SU-DHL-6 (cell line): ENCODE results near the gene EPB41L2.

Experiments used
- H2AFZ ChIP-seq: fragments of 200-600 bp; sonication (generic); 2 replicates; pipeline ENCODE4 v1.6.1; 2014; ENCODE audit warnings: low read depth, mild to moderate bottlenecking, moderate library complexity, mixed read lengths, antibody characterized with exemption, low read length; ENCODE audit not compliant: severe bottlenecking
- H3F3A ChIP-seq: fragments of 200-600 bp; shearing (Covaris generic); 2 replicates; pipeline ENCODE4 v1.6.0; 2016; ENCODE audit warnings: antibody characterized with exemption, mild to moderate bottlenecking; ENCODE audit not compliant: insufficient read depth
- H3K27ac ChIP-seq: fragments of 200-600 bp; sonication (generic); 2 replicates; pipeline ENCODE4 v1.5.1; 2016; ENCODE audit warnings: low read depth, mild to moderate bottlenecking, low read length, moderate library complexity, mixed read lengths
- H3K27me3 ChIP-seq: fragments of 200-600 bp; sonication (generic), shearing (Covaris generic); 2 replicates; pipeline ENCODE4 v1.6.0; 2014; ENCODE audit warnings: mild to moderate bottlenecking, low read length
- H3K36me3 ChIP-seq: fragments of 200-600 bp; sonication (generic); 2 replicates; pipeline ENCODE4 v1.6.1; 2014; ENCODE audit warnings: mild to moderate bottlenecking, low read length, mixed read lengths
- H3K4me2 ChIP-seq: fragments of 300-600, 200-600 bp; shearing (Covaris generic), sonication (generic); 2 replicates; pipeline ENCODE4 v1.6.0; 2014; ENCODE audit warnings: low read length, low read depth, mild to moderate bottlenecking; ENCODE audit not compliant: poor library complexity, severe bottlenecking
- H3K4me3 ChIP-seq: fragments of 200-600 bp; sonication (generic); 2 replicates; pipeline ENCODE4 v1.5.1; 2014; ENCODE audit warnings: antibody characterized with exemption, low read length, mild to moderate bottlenecking, mixed read lengths; ENCODE audit not compliant: insufficient read depth, poor library complexity, severe bottlenecking
- H3K79me2 ChIP-seq: fragments of 200-600 bp; sonication (generic); 2 replicates; pipeline ENCODE4 v1.6.1; 2014; ENCODE audit warnings: mild to moderate bottlenecking, low read length, moderate library complexity; ENCODE audit not compliant: insufficient read depth
- H3K9ac ChIP-seq: fragments of 200-600 bp; sonication (generic); 2 replicates; pipeline ENCODE4 v1.7.0; 2014; ENCODE audit warnings: mild to moderate bottlenecking, low read length
- H3K9me2 ChIP-seq: fragments of 200-600 bp; sonication (generic); replicated peaks from 2 replicates; pipeline ENCODE4 v1.6.1; 2014; ENCODE audit warnings: low read length; ENCODE audit not compliant: insufficient read depth
- H3K9me3 ChIP-seq: fragments of 200-600 bp; sonication (generic); 2 replicates; pipeline ENCODE4 v1.6.1; 2014; ENCODE audit warnings: low read length, mixed read lengths; ENCODE audit not compliant: insufficient read depth
- H4K20me1 ChIP-seq: fragments of 200-600 bp; sonication (generic); 2 replicates; pipeline ENCODE4 v1.6.1; 2014; ENCODE audit warnings: low read depth, mild to moderate bottlenecking, antibody characterized with exemption, low read length, moderate library complexity, mixed read lengths
- EZH2phosphoT487 ChIP-seq: fragments of 200-600 bp; sonication (generic), shearing (Covaris generic); conservative IDR thresholded peaks from 2 replicates; pipeline ENCODE4 v1.6.1; 2018; ENCODE audit warnings: mild to moderate bottlenecking, antibody characterized with exemption, low read length, moderate library complexity, mixed read lengths
- TF ChIP-seq, protein P1 (sequence below): fragments of 200-600 bp; sonication (generic); IDR thresholded peaks from one replicate; pipeline ENCODE4 v1.5.1; 2017; ENCODE audit warnings: antibody characterized with exemption, mild to moderate bottlenecking, low read length, moderate library complexity; ENCODE audit not compliant: insufficient read depth, poor library complexity, severe bottlenecking

Gene EPB41L2

DNA sequence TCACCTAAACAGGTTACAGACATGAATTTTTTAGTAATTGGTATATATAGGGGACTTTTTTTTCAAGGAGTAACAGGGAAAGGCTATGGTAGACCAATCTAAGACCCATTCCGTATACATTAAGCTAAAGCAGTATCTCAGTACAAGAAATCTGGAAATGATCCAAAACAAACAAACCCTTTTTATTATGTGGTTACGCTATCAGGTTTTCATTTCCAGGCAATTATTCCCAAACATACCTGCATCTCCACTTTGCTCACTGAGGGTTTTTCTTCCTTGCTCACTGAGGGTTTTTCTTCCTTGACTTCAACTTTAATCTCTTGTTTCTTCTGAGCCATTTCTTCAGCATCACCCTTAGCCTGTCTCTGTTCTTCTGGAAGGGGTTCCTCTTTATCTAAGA, 107.3 kb downstream of the EPB41L2 start:
- Histone ChIP-seq H3K27ac (no peak overlapping the region), H4K20me1 (no peaks in the 10 kb centered on the region), H2AFZ (no peak overlapping the region), H3K27me3 (no peaks in the 10 kb centered on the region), H3K4me2 (no peak overlapping the region), H3K4me3 (no peak overlapping the region), H3K79me2 (no peaks in the 10 kb centered on the region), H3K36me3 (no peaks in the 10 kb centered on the region), H3K9me3 (no peaks in the 10 kb centered on the region), H3K9me2 (no peaks in the 10 kb centered on the region), H3F3A (no peaks in the 10 kb centered on the region), H3K9ac (no peak overlapping the region)
- no peak for TF ChIP-seq EZH2phosphoT487
- TF ChIP-seq, protein P1, sequence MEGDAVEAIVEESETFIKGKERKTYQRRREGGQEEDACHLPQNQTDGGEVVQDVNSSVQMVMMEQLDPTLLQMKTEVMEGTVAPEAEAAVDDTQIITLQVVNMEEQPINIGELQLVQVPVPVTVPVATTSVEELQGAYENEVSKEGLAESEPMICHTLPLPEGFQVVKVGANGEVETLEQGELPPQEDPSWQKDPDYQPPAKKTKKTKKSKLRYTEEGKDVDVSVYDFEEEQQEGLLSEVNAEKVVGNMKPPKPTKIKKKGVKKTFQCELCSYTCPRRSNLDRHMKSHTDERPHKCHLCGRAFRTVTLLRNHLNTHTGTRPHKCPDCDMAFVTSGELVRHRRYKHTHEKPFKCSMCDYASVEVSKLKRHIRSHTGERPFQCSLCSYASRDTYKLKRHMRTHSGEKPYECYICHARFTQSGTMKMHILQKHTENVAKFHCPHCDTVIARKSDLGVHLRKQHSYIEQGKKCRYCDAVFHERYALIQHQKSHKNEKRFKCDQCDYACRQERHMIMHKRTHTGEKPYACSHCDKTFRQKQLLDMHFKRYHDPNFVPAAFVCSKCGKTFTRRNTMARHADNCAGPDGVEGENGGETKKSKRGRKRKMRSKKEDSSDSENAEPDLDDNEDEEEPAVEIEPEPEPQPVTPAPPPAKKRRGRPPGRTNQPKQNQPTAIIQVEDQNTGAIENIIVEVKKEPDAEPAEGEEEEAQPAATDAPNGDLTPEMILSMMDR, result no peak

DNA sequence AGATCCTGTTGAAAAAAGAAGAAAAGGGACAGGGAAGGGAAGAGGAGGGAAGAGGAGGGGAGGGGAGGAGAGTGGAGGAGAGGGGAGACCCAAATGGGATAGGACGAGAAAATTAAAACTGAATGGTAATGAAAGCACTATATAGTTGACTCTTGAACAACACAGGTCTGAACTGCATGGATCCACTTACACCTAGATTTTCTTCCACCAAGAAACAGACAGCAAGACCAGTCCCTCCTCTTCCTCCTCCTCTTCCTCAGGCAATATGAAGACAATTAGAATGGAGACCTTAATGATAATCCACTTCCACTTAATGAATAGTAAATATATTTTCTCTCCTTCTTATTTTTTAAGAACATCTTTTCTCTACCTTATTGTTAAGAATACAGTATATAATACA, 113.5 kb downstream of the EPB41L2 start:
- Histone ChIP-seq H3K9me3 (no peaks in the 10 kb centered on the region), H3K4me2 (no peak overlapping the region), H3K79me2 (no peaks in the 10 kb centered on the region), H3K9ac (no peak overlapping the region), H3K4me3 (no peak overlapping the region), H2AFZ (no peak overlapping the region), H3K9me2 (no peaks in the 10 kb centered on the region), H3F3A (no peaks in the 10 kb centered on the region), H3K27me3 (no peaks in the 10 kb centered on the region), H3K27ac (no peak overlapping the region), H4K20me1 (no peaks in the 10 kb centered on the region), H3K36me3 (no peaks in the 10 kb centered on the region)
- TF ChIP-seq EZH2phosphoT487, result no peak
- TF ChIP-seq, protein P1, result no peak

DNA sequence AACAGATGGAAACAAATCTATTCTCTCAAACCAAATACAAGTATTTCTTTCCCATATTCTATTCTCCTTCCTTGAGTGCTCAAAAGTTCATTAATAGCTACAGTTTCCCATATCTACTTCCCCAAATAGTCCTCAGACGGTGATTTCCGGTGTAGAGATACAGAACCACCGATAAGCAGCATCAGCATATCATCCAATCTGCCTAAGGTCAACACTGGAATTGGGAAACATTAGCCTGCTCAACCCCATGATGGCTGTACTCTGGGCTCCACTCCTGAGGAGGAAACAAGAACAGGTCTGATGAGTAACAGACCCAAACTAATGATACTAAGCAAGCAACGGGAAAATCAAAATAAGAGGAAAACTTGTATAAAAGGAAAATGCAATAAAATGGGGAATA, 115.6 kb downstream of the EPB41L2 start:
- no peaks in the 10 kb centered on the region for H3K79me2 ChIP-seq
- H3K9ac ChIP-seq, result no peak overlapping the region
- no peak overlapping the region for H3K4me3 ChIP-seq
- no peaks in the 10 kb centered on the region for H3F3A ChIP-seq
- no peak overlapping the region for H2AFZ ChIP-seq
- H3K9me2 ChIP-seq, result no peaks in the 10 kb centered on the region
- no peaks in the 10 kb centered on the region for H3K27me3 ChIP-seq
- no peak overlapping the region for H3K4me2 ChIP-seq
- H3K9me3 ChIP-seq, result no peaks in the 10 kb centered on the region
- H3K27ac ChIP-seq, result no peak overlapping the region
- H4K20me1 ChIP-seq, result no peaks in the 10 kb centered on the region
- H3K36me3 ChIP-seq, result no peaks in the 10 kb centered on the region
- no peak for TF ChIP-seq EZH2phosphoT487
- TF ChIP-seq, protein P1, result no peak
